Bronchial epithelial cell (primary cell): ENCODE measurements around the gene SLC35F3. TPM values are rescaled to one million over a fixed set of nuclear protein-coding genes. Genes with fewer than 3 reads are reported as not detected.
A peak's percentile ranks its signal among the peaks of the same experiment; 100 is the strongest.

ENCODE experiments used
- DNase-seq: peaks from one replicate; pipeline ENCODE4 v3.0.0-alpha.2; 2010; ENCODE audit warnings: low read depth
- FAIRE-seq: peaks from 2 replicates; lab custom pipeline; 2011; peaks lifted over from hg19 to GRCh38; lab: Jason Lieb, UNC
- H3K27me3 ChIP-seq: 2 replicates; pipeline ENCODE4 v1.5.1; 2011; ENCODE audit warnings: low read length; ENCODE audit not compliant: control insufficient read depth, insufficient read depth
- H3K36me3 ChIP-seq: 2 replicates; pipeline ENCODE4 v1.5.1; 2011; ENCODE audit warnings: low read length; ENCODE audit not compliant: control insufficient read depth, insufficient read depth
- H3K4me3 ChIP-seq: 2 replicates; pipeline ENCODE4 v1.5.1; 2011; ENCODE audit warnings: mild to moderate bottlenecking, low read depth, low read length, control low read depth
- total RNA-seq: library from RNA; depleted of rRNA; stranded (reverse); fragments of >200 nt; gene quantifications from 2 replicates; pipeline ENCODE4 v1.2.1, GENCODE V29; 2014
- TF ChIP-seq, protein P1 (sequence below): IDR thresholded peaks from 2 replicates; pipeline ENCODE4 v1.5.1; 2011; ENCODE audit warnings: mild to moderate bottlenecking, moderate library complexity, low read length, control low read depth, inconsistent platforms; ENCODE audit not compliant: insufficient read depth, severe bottlenecking

The SLC35F3 gene
- total RNA-seq, 1 donor from 2014 or later: 0.79 TPM

DNA sequence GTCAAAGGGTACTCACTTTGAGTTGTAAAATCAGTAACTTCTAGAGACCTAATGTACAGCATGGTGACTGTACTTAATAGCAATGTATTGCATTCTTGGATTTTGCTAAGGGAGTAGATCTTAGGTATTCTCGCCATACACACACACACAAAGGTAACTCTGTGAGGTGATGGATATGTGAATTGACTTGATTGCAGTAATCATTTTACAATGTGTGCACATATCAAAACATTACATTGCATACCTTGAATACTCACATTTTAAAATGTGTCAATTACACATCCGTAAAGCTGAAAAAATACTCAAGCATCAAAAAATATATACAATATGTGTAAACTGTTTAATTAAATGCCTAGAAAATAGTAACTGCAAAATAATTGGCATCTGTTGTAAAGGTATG lies 86.0 kb downstream of the SLC35F3 start:
- FAIRE-seq (no peak), DNase-seq (no peak)

DNA sequence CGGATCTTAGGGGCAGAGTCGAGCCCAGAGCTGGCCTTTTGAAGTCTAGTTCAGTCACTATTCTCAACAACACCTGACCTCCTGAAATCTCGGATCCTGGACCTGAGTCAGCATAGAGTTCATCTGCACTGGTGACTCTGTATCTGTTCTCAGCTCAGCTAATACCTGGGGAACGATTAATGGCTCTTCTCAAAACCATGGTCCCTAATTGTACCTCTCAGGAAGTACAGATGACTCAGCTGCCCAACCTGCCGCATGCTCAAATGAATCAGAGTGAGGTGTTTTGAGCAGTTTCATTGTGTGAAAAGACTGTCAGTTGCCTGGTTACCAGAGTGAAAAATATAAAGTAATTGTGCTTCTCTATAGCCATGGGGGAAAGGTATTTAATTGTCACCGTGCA lies 89.2 kb downstream of the SLC35F3 start:
- no peaks in the 10 kb centered on the region for H3K27me3 ChIP-seq
- no peaks in the 10 kb centered on the region for H3K36me3 ChIP-seq
- TF ChIP-seq, protein P1, sequence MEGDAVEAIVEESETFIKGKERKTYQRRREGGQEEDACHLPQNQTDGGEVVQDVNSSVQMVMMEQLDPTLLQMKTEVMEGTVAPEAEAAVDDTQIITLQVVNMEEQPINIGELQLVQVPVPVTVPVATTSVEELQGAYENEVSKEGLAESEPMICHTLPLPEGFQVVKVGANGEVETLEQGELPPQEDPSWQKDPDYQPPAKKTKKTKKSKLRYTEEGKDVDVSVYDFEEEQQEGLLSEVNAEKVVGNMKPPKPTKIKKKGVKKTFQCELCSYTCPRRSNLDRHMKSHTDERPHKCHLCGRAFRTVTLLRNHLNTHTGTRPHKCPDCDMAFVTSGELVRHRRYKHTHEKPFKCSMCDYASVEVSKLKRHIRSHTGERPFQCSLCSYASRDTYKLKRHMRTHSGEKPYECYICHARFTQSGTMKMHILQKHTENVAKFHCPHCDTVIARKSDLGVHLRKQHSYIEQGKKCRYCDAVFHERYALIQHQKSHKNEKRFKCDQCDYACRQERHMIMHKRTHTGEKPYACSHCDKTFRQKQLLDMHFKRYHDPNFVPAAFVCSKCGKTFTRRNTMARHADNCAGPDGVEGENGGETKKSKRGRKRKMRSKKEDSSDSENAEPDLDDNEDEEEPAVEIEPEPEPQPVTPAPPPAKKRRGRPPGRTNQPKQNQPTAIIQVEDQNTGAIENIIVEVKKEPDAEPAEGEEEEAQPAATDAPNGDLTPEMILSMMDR: no peak
- no peak overlapping the region for H3K4me3 ChIP-seq
- DNase-seq (peak; percentile 97), FAIRE-seq (peak; percentile 85)

More for the DNA sequence above, 86.0 kb downstream of the SLC35F3 start:
- Histone ChIP-seq H3K4me3 (no peak overlapping the region), H3K27me3 (no peaks in the 10 kb centered on the region), H3K36me3 (no peaks in the 10 kb centered on the region)
- TF ChIP-seq, protein P1: no peak

DNA sequence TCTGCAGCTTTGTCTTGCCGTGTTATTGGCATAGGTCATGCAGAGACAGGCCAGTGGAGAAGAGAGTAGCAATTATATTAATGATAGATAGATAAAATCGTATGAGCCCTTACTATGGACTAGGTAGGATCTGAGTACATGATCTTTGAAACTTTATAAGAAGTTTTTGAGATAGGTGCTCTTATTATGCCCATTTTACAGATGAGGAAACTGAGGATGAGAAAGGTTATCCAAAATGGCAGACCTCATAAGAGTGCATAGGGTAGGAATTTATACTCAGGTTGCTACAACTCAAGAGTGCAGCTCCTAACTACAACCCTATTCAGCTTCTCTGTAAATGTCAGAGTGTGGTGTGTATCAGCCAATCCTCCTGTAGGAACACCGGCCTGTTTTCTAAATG lies 89.6 kb downstream of the SLC35F3 start:
- TF ChIP-seq, protein P1: no peak
- Histone ChIP-seq H3K4me3 (no peak overlapping the region), H3K36me3 (no peaks in the 10 kb centered on the region), H3K27me3 (no peaks in the 10 kb centered on the region)
- no peak for DNase-seq
- no peak for FAIRE-seq

DNA sequence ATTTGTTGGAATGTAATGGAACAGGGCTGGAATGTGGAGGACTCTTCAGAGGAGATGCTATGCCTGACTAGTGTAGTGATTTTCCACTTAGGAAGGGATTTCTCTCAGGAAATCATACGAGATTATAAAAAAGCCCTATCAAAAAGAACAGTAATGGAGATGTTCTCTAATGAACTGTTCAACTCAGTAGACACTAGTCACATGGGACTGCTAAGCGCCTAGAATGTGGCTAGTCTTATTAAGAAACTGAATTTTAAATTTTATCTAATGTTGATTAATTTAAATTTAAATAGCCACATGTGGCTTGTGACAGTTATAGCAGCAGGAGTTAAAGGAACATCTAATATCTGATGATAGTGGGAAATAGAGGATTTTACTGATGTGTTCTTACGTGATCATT lies 94.0 kb downstream of the SLC35F3 start:
- no peak for FAIRE-seq
- Histone ChIP-seq H3K27me3 (no peaks in the 10 kb centered on the region), H3K4me3 (no peak overlapping the region), H3K36me3 (no peaks in the 10 kb centered on the region)
- TF ChIP-seq, protein P1: no peak
- no peak for DNase-seq

DNA sequence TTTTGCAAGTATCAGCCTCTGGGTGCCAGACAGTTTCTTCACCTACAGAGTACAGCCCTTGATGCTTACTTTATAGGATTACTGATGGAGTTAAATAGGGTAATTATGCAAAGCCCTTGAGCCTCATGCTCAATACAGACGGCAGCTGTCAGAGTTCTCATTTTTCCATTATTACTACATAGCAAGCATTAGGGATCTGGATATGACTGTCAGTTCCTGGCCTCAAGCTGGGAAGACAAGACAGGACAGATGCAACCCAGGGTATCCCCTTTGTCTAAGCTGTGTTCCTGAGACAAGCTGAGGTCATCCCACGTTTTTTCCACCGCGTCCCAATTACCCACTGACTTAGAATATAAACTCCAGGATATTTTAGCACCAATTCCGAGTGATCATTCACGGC lies 94.4 kb downstream of the SLC35F3 start:
- Histone ChIP-seq H3K4me3 (no peak overlapping the region), H3K36me3 (no peaks in the 10 kb centered on the region), H3K27me3 (no peaks in the 10 kb centered on the region)
- TF ChIP-seq, protein P1: no peak
- no peak for DNase-seq
- FAIRE-seq: peak; percentile 47

DNA sequence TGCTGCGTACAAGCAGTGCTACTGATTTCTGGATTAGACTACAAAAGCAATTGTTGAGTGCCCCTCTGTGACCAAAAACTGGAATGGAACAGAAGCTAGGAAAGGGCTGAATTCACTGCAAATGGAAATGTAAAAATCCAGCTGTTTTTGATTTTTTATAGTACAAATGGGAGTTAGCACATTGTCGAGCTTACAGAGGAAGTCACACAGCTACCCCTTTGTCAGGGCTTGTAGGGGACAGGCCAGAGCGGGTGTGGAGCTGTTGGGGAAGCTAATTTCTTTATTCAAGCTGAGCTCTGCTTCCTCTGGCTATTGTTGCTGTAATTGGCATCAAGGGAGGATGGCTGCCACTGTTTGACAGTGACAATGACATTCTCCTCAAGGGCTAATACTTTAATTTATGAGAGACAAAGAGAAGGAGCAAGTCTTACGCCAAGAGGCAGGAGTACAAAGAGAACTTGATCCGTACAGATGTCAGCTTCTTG lies 96.1 kb downstream of the SLC35F3 start:
- Histone ChIP-seq H3K36me3 (no peaks in the 10 kb centered on the region), H3K27me3 (no peaks in the 10 kb centered on the region), H3K4me3 (no peak overlapping the region)
- TF ChIP-seq, protein P1: no peak
- DNase-seq: no peak
- no peak for FAIRE-seq
